Activated T-cell treated with anti-CD3 and anti-CD28 coated beads, Interleukin-2, amount 50 U/mL, for 72 hours (primary cell): ENCODE results near the gene SYVN1. TPM values are rescaled to one million over a fixed set of nuclear protein-coding genes. Genes with fewer than 3 reads are reported as not detected.

Experiments
- ATAC-seq, 2 donors: fragments of 150-1000 bp; cut with Tn5 transposase; replicated peaks in 1 of 2; 2 replicates each; pipeline ENCODE4 v1.10.0; 2021; ENCODE audit warnings: moderate library complexity in 2 of 2, mild to moderate bottlenecking in 1 of 2
- DNase-seq, 2 donors: peaks; one replicate each; pipeline ENCODE4 v3.0.0; 2021 to 2022; ENCODE audit warnings: mixed read lengths in 1 of 2
- H3K27ac Mint-ChIP-seq: one replicate; pipeline ENCODE4 v1.8.0; 2022; ENCODE audit warnings: mild to moderate bottlenecking, moderate library complexity, mixed read lengths
- H3K27me3 Mint-ChIP-seq: one replicate; pipeline ENCODE4 v1.8.0; 2022; ENCODE audit warnings: low read depth, mixed read lengths
- H3K36me3 Mint-ChIP-seq, 2 donors: one replicate each; pipeline ENCODE4 v1.8.0; 2022; ENCODE audit warnings: mixed read lengths in 2 of 2, mild to moderate bottlenecking in 1 of 2; ENCODE audit not compliant: insufficient read depth in 2 of 2
- H3K4me1 Mint-ChIP-seq: one replicate; pipeline ENCODE4 v1.8.0; 2022; ENCODE audit warnings: low read depth, mixed read lengths
- H3K4me3 Mint-ChIP-seq, 2 donors: one replicate each; pipeline ENCODE4 v1.8.0; 2022; ENCODE audit warnings: mild to moderate bottlenecking in 2 of 2, mixed read lengths in 2 of 2, moderate library complexity in 2 of 2
- H3K9me3 Mint-ChIP-seq, 2 donors: one replicate each; pipeline ENCODE4 v1.8.0; 2022; ENCODE audit warnings: mixed read lengths in 2 of 2
- total RNA-seq, 2 donors: library from RNA; stranded (reverse); gene quantifications; one replicate each; pipeline ENCODE4 v1.2.3, GENCODE V29; 2022

SYVN1 gene
- total RNA-seq, 2 donors from 2014 or later = 45.8 to 53.1 TPM

GRCh38 chr11:65141896-65142494 lies 7.7 kb upstream of the SYVN1 start:
- Mint-ChIP-seq H3K4me1 (peaks cover 5% of the 10 kb centered on the region), H3K4me3 (no peak overlapping the region), H3K27me3 (no peaks in the 10 kb centered on the region), H3K27ac (no peak overlapping the region), H3K9me3 (no peaks in the 10 kb centered on the region), H3K36me3 (no peaks in the 10 kb centered on the region)
- DNase-seq (no peak), ATAC-seq (no peak)

DNA sequence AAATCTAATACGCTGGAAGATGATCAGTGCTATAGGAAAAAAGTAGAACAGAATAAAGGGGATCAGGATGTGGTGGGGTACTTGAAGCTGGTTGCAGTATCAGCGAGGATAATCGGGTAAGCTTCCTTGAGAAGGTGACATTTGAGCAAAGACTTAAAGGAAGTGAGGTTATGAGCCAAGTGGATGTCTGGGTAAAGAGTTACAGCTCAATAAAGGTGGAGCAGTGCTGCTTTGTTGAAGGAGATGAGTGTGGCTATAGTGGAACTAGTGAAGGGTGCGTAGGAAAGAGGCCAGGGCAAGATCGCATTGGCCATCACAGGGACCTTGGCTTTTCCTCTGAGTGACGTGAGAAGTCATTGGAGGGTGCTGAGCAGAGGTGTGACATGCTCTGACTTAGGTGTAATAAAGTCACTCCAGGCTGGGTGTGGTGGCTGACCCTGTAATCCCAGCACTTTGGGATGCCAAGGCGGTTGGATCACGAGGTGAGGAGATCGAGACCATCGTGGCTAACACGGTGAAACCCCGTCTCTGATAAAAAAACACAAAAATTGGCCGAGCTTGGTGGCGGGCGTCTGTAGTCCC lies 2.3 kb upstream of the SYVN1 start:
- Mint-ChIP-seq H3K36me3 (peaks cover 0 to 2% of the 10 kb centered on the region in 2 donors), H3K4me1 (peaks cover 39% of the 10 kb centered on the region), H3K27ac (peak overlapping the region; percentile 89), H3K9me3 (no peaks in the 10 kb centered on the region), H3K4me3 (peak overlapping the region; percentile 87 to 99), H3K27me3 (no peaks in the 10 kb centered on the region)
- ATAC-seq = no peak
- DNase-seq = no peak

DNA sequence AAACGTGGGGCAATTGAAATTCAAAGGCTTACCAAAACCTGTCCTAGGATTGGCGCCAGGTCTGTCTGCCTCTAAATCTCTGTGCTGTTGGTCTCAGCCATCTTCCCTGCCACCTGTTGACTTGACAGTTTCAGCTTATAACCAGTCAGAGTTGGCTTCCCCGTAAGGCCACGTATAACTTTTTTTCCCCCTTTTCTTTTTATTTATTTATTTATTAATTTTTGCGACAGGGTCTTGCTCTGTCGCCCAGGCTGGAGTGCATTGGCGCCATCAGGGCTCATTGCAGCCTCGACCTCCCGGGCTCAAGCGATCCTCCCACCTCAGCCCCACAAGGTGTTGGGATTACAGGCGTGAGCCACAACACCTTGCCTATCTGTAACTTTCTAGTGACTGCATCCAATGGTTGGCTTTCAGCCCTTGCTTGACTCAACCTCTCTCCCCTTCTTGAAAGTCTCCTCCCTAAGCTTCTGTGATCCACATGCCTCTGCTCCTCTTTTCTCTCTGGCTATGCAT lies 1.4 kb upstream of the SYVN1 start:
- Mint-ChIP-seq H3K9me3 (no peaks in the 10 kb centered on the region), H3K4me3 (peak overlapping the region; percentile 97 to 99), H3K4me1 (peaks cover 39% of the 10 kb centered on the region), H3K27me3 (no peaks in the 10 kb centered on the region), H3K36me3 (peaks cover 0 to 2% of the 10 kb centered on the region in 2 donors), H3K27ac (peak overlapping the region; percentile 98)
- no peak for DNase-seq
- ATAC-seq = no peak

- peak; percentile 87 to 88 for ATAC-seq
- Mint-ChIP-seq H3K27ac (peak overlapping the region; percentile 98), H3K27me3 (no peaks in the 10 kb centered on the region), H3K4me1 (peaks cover 39% of the 10 kb centered on the region), H3K4me3 (peak overlapping the region; percentile 97 to 99), H3K9me3 (no peaks in the 10 kb centered on the region), H3K36me3 (peaks cover 0 to 4% of the 10 kb centered on the region in 2 donors)
- DNase-seq = peak; percentile 84 to 86
Observed at GRCh38 chr11:65134952-65135632, 773 bp upstream of the SYVN1 start.

- Mint-ChIP-seq H3K4me1 (peaks cover 39% of the 10 kb centered on the region), H3K36me3 (peaks cover 0 to 4% of the 10 kb centered on the region in 2 donors)
- DNase-seq = no peak
Observed at GRCh38 chr11:65133724-65134123, 595 bp downstream of the SYVN1 start.

GRCh38 chr11:65132988-65133700 lies 1.2 kb downstream of the SYVN1 start:
- peaks cover 0 to 4% of the 10 kb centered on the region in 2 donors for H3K36me3 Mint-ChIP-seq

More at GRCh38 chr11:65133724-65134123, 595 bp downstream of the SYVN1 start:
- ATAC-seq = no peak
- Mint-ChIP-seq H3K27me3 (no peaks in the 10 kb centered on the region), H3K27ac (peak overlapping the region; percentile 94), H3K4me3 (peak overlapping the region; percentile 97 to 99), H3K9me3 (no peaks in the 10 kb centered on the region)

DNA sequence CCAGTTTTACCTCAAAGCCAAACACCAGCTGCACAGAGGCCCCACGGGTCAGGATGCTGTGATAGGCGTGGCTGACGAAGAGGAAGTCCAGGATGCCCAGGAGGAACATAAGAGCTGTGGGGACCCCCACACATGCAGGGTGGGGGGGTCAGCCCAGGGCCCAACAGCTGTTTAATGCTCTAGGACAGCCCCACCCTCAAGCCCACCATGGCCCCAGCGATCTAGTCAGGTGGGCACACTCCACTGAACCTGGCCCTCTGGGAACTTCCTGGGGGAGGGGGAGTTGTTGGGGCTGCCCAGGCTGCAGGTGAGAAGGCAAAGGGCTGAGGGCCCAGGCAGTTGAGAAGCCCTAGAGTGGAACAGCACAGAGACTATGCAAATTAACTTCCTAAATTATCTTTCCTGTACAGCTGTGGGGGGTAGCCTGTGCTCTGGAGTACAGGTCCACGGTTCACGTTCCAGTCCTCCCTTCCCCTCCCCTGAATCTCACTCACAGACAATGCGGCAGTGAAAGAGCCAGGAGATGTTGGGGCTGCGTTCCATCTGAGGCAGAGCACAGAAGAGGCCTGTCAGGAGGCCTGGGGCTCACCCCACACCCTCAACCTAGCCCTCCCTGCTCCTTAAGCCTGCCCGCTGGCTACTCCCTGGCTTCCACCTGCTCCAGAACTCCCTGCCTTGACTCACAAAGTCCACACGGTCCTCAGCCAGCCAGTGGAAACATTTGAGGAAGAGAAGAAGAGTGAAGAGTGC lies 1.9 kb downstream of the SYVN1 start:
- Mint-ChIP-seq H3K36me3 (peaks cover 0 to 4% of the 10 kb centered on the region in 2 donors), H3K4me1 (peaks cover 35% of the 10 kb centered on the region)

More at GRCh38 chr11:65132988-65133700, 1.2 kb downstream of the SYVN1 start:
- DNase-seq (peak; percentile 68 to 74), ATAC-seq (peak in 1 of 2 donors; percentile 16)
- no peaks in the 10 kb centered on the region for H3K27me3 Mint-ChIP-seq
- peak overlapping the region; percentile 97 to 99 for H3K4me3 Mint-ChIP-seq
- no peaks in the 10 kb centered on the region for H3K9me3 Mint-ChIP-seq
- peak overlapping the region; percentile 94 for H3K27ac Mint-ChIP-seq
- peaks cover 39% of the 10 kb centered on the region for H3K4me1 Mint-ChIP-seq

DNA sequence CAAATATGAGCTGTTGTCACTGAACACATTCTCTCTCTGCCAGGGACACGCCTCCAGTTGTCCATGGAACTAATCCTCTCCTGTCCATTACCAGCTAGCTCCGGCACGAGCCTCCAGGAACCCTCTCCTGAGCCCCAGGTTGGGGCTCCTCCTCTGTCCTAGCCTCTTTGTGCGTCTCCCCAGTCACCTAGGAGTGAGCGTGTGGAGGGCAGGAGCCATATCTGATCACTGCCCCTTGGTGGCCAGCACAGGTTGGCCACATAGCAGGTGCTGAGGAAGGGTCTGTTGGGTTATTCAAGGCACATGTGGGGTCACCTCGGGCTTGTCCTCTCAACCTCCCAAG lies 2.5 kb downstream of the SYVN1 start:
- ATAC-seq = no peak
- peaks cover 34% of the 10 kb centered on the region for H3K4me1 Mint-ChIP-seq
- H3K27ac Mint-ChIP-seq = no peak overlapping the region
- H3K4me3 Mint-ChIP-seq = no peak overlapping the region
- no peaks in the 10 kb centered on the region for H3K9me3 Mint-ChIP-seq
- H3K36me3 Mint-ChIP-seq = peaks cover 2 to 9% of the 10 kb centered on the region in 2 donors
- no peak for DNase-seq
- no peaks in the 10 kb centered on the region for H3K27me3 Mint-ChIP-seq

More for the DNA sequence above, 1.9 kb downstream of the SYVN1 start:
- no peak for ATAC-seq
- Mint-ChIP-seq H3K4me3 (peak overlapping the region; percentile 97 to 99), H3K27ac (peak overlapping the region; percentile 94), H3K9me3 (no peaks in the 10 kb centered on the region), H3K27me3 (no peaks in the 10 kb centered on the region)
- DNase-seq = no peak

GRCh38 chr11:65131417-65131776 lies 2.9 kb downstream of the SYVN1 start:
- no peak overlapping the region for H3K4me3 Mint-ChIP-seq
- DNase-seq (no peak), ATAC-seq (no peak)
- peaks cover 30% of the 10 kb centered on the region for H3K4me1 Mint-ChIP-seq
- peaks cover 2 to 10% of the 10 kb centered on the region in 2 donors for H3K36me3 Mint-ChIP-seq
- H3K27ac Mint-ChIP-seq = peak overlapping the region; percentile 77
- no peaks in the 10 kb centered on the region for H3K9me3 Mint-ChIP-seq
- H3K27me3 Mint-ChIP-seq = no peaks in the 10 kb centered on the region

DNA sequence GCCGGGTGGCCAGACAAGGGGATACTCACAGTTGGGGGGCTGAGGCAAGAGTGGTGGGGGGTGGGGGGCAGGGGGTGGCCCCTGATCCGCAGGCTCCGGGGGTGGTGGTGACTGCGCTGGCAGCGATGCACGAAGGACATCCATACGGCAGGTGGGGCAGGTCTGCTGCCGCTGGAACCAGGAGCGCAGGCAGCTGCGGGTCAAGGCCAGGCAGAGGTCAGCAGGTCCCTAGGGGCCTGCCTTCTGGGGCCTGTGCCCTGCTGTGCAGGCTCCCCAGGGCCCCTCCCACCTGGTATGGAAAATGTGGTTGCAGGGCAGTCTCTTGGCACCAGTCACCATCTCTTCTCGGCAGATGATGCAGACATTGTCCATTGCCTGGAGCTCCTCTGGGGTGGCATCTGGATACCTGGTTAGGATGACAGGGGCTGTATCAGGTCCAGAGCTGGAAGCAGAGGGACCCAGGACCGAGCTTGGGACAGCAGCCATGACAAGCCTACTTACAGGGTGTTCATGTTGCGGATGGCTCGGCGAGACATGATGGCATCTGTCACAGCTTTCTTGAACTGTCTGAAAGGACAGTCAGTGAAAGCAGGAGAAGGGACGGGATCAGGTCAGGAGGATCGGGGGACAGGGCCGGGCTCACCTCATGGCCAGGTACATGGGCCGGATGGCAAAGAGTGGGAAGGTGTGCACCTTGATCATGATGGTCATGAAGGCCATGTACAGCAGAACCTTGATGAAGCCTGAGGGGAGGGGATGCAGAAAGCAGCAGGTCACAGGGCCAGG lies 3.5 kb downstream of the SYVN1 start:
- Mint-ChIP-seq H3K4me3 (no peak overlapping the region), H3K36me3 (peaks cover 2 to 10% of the 10 kb centered on the region in 2 donors), H3K4me1 (peaks cover 24% of the 10 kb centered on the region), H3K9me3 (no peaks in the 10 kb centered on the region), H3K27me3 (no peaks in the 10 kb centered on the region), H3K27ac (peak overlapping the region; percentile 77)
- ATAC-seq = no peak
- DNase-seq = no peak

DNA sequence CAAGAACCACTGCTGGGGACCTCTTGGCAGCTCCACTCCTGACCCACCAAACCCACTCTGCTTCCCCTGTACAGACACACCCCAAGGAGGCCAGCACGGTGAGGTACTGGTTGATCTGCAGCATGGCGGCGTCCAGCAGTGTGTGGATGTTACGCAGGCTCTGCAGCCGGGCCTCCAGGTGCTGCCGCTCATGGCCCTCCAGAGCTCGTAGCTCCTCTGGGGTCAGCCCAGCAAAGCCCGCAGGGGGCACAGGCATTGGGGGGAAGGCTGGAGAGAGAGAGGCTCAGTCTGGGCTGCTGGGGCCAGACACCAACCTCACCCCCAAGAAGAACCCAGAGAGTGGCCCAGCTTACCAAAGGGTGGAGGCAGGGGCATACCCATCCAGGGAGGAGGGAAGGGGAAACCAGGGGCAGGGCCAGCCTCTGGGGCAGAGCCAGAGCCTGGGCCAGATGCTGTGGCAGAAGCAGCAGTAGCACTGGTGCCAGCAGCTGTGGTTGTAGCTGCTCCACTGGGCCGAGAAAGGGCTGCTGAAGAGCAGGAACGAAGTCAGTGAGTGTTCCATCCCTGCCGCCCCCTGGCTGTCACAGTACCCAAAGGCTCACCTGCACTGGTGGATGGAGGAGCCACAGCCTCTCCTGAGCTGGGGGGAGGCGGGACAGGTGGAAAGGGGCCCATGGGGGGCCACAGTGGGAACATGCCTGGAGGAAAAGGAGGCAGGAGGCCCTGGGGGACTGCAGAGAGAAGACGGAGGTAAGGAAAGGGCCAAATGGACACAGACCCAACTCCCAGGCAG lies 4.5 kb downstream of the SYVN1 start:
- Mint-ChIP-seq H3K27ac (no peak overlapping the region), H3K4me1 (peaks cover 14% of the 10 kb centered on the region), H3K9me3 (no peaks in the 10 kb centered on the region), H3K36me3 (peaks cover 2 to 14% of the 10 kb centered on the region in 2 donors), H3K4me3 (no peak overlapping the region), H3K27me3 (no peaks in the 10 kb centered on the region)
- ATAC-seq (no peak), DNase-seq (no peak)
